Trophoblast cell (in vitro differentiated cells and primary cell): ENCODE data around the gene SET.

ENCODE experiments used
- DNase-seq, 2 donors: peaks; one replicate each; pipeline ENCODE4 v3.0.0-alpha.2; 2016
- H2AFZ ChIP-seq: 2 replicates; pipeline ENCODE4 v1.6.1; 2013; ENCODE audit warnings: low read length, moderate library complexity, mild to moderate bottlenecking; ENCODE audit not compliant: insufficient read depth, poor library complexity
- H2AK5ac ChIP-seq: 2 replicates; pipeline ENCODE4 v1.6.1; 2013; ENCODE audit warnings: mild to moderate bottlenecking, low read length
- H2BK120ac ChIP-seq: 2 replicates; pipeline ENCODE4 v1.6.1; 2013; ENCODE audit warnings: low read length, mild to moderate bottlenecking, moderate library complexity; ENCODE audit not compliant: insufficient read depth, poor library complexity
- H2BK12ac ChIP-seq: 2 replicates; pipeline ENCODE4 v1.6.1; 2013; ENCODE audit warnings: mild to moderate bottlenecking, low read length, moderate library complexity
- H2BK5ac ChIP-seq: 2 replicates; pipeline ENCODE4 v1.6.1; 2013; ENCODE audit warnings: low read length, low read depth, moderate library complexity, mild to moderate bottlenecking; ENCODE audit not compliant: poor library complexity
- H3K14ac ChIP-seq: 2 replicates; pipeline ENCODE4 v1.6.1; 2013; ENCODE audit warnings: mild to moderate bottlenecking, low read length
- H3K18ac ChIP-seq: 2 replicates; pipeline ENCODE4 v1.6.1; 2013; ENCODE audit warnings: mild to moderate bottlenecking, low read length
- H3K23ac ChIP-seq: 2 replicates; pipeline ENCODE4 v1.6.1; 2013; ENCODE audit warnings: low read length
- H3K27ac ChIP-seq: 2 replicates; pipeline ENCODE4 v1.5.1; 2013; ENCODE audit warnings: low read depth, mild to moderate bottlenecking, inconsistent platforms, low read length, moderate library complexity
- H3K27me3 ChIP-seq: 2 replicates; pipeline ENCODE4 v1.6.1; 2013; ENCODE audit warnings: inconsistent platforms, mild to moderate bottlenecking, low read length, moderate library complexity; ENCODE audit not compliant: insufficient read depth
- H3K36me3 ChIP-seq, 2 experiments: 1 replicate in 1 of 2; 2 replicates in 1 of 2; pipeline ENCODE4 v1.6.1; 2013; ENCODE audit warnings: low read length in 2 of 2, mild to moderate bottlenecking in 2 of 2, moderate library complexity in 1 of 2; ENCODE audit not compliant: insufficient read depth in 2 of 2, control insufficient read depth in 1 of 2
- H3K4ac ChIP-seq: 2 replicates; pipeline ENCODE4 v1.6.1; 2013; ENCODE audit warnings: low read depth, mild to moderate bottlenecking, low read length, moderate library complexity
- H3K4me1 ChIP-seq, 2 experiments: 1 replicate in 1 of 2; 2 replicates in 1 of 2; pipeline ENCODE4 v1.6.1; 2013; ENCODE audit warnings: low read length in 2 of 2, mild to moderate bottlenecking in 2 of 2, moderate library complexity in 1 of 2; ENCODE audit not compliant: insufficient read depth in 2 of 2, control insufficient read depth in 1 of 2
- H3K4me2 ChIP-seq: 2 replicates; pipeline ENCODE4 v1.6.1; 2013; ENCODE audit warnings: inconsistent platforms, mild to moderate bottlenecking, low read length, moderate library complexity
- H3K4me3 ChIP-seq: 2 replicates; pipeline ENCODE4 v1.5.1; 2013; ENCODE audit warnings: mild to moderate bottlenecking, low read depth, low read length, inconsistent platforms
- H3K79me1 ChIP-seq: one replicate; pipeline ENCODE4 v1.6.1; 2013; ENCODE audit warnings: low read length
- H3K79me2 ChIP-seq: 2 replicates; pipeline ENCODE4 v1.6.1; 2013; ENCODE audit warnings: low read length, mild to moderate bottlenecking; ENCODE audit not compliant: control insufficient read depth, insufficient read depth, poor library complexity
- H3K9ac ChIP-seq: 2 replicates; pipeline ENCODE4 v1.6.1; 2013; ENCODE audit warnings: mild to moderate bottlenecking, low read length
- H3K9me3 ChIP-seq: 2 replicates; pipeline ENCODE4 v1.6.1; 2013; ENCODE audit warnings: low read depth, mild to moderate bottlenecking, control low read depth, inconsistent platforms, low read length; ENCODE audit not compliant: insufficient read depth
- H4K12ac ChIP-seq: 2 replicates; pipeline ENCODE4 v1.6.1; 2013; ENCODE audit warnings: low read depth, mild to moderate bottlenecking, low read length, moderate library complexity
- H4K8ac ChIP-seq: 2 replicates; pipeline ENCODE4 v1.6.1; 2013; ENCODE audit warnings: low read depth, mild to moderate bottlenecking, low read length, moderate library complexity
- H4K91ac ChIP-seq: one replicate; pipeline ENCODE4 v1.6.1; 2013; ENCODE audit warnings: low read depth, mild to moderate bottlenecking, low read length, moderate library complexity
- WGBS: extraction: QIAGEN DNeasy Blood & Tissue Kit; methylation state at CpG from one replicate; pipeline ENCODE4 v1.1.7; 2013; ENCODE audit warnings: missing lambda C conversion rate; ENCODE audit not compliant: insufficient read length, insufficient coverage; ENCODE audit errors: extremely low coverage; 5-methylcytosine and 5-hydroxymethylcytosine counted together

SET gene

DNA sequence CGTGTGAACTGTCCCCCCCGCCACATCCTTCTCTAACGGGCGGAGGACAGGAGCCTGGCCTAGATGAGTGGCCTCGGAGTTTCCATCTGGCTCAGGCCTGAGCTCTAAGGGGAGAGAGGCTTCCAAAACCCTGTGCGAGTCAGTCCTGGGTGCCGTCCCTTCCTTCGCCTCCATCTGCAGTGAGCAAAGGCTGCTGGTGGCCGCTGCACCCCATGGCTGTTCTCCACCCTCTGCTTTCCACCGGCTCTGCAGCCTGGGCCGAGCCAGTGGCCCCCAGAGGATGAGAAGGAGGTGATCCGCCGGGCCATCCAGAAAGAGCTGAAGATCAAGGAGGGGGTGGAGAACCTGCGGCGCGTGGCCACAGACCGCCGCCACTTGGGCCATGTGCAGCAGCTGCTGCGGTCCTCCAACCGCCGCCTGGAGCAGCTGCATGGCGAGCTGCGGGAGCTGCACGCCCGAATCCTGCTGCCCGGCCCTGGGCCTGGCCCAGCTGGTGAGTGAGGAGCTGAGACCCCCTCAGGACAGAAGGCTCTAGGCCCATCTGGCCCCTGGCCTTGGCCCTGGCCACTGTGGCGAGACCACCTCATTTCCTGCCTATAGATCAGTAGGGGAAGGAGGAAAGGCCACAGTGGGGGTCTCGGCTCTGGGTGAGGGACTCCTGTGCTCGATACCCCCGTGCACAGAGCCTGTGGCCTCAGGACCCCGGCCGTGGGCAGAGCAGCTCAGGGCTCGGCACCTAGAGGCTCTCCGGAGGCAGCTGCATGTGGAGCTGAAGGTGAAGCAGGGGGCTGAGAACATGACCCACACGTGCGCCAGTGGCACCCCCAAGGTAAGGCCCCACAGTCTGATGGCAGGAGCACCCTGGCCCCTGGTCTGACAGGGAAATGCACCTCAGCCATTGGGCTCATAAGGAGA is 16.3 kb downstream of the SET start:
- peaks cover 9 to 11% of the 10 kb centered on the region in 2 experiments for H3K4me1 ChIP-seq
- H4K91ac ChIP-seq = no peak overlapping the region
- no peak overlapping the region for H3K27ac ChIP-seq
- no peak overlapping the region for H3K9ac ChIP-seq
- no peak overlapping the region for H3K23ac ChIP-seq
- H2AK5ac ChIP-seq = no peak overlapping the region
- H4K12ac ChIP-seq = no peak overlapping the region
- no peak overlapping the region for H3K4me2 ChIP-seq
- H2BK120ac ChIP-seq = no peak overlapping the region
- peaks cover 3% of the 10 kb centered on the region for H3K9me3 ChIP-seq
- no peak overlapping the region for H3K4me3 ChIP-seq
- no peak for DNase-seq
- H3K14ac ChIP-seq = no peak overlapping the region
- H2BK12ac ChIP-seq = no peak overlapping the region
- no peak overlapping the region for H2BK5ac ChIP-seq
- H3K4ac ChIP-seq = no peak overlapping the region
- H2AFZ ChIP-seq = no peak overlapping the region
- no peak overlapping the region for H4K8ac ChIP-seq
- H3K79me1 ChIP-seq = peaks cover 5% of the 10 kb centered on the region
- WGBS = no CpG with 5 or more reads among the region's 36 CpGs
- H3K36me3 ChIP-seq = peaks cover 16 to 18% of the 10 kb centered on the region in 2 experiments
- no peak overlapping the region for H3K18ac ChIP-seq
- H3K79me2 ChIP-seq = peaks cover 4% of the 10 kb centered on the region
- no peaks in the 10 kb centered on the region for H3K27me3 ChIP-seq

DNA sequence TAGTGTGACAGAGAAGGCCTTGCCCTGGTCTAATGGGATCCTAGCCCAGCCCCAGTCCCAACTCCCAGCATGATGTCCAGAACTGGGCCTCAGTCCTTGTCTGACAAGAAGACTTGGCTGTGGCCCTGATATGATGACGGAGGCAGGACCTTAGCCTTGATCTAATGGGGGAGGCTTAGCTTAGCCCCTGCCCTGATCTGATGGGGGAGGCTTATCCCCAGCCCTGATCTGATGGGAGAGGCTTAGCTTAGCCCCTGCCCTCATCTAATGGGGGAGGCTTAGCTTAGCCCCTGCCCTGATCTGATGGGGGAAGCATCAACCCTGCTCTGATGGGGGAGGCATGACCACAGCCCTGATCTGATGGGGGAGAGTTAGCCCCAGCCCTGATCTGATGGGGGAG is 17.0 kb downstream of the SET start:
- WGBS = no CpG with 5 or more reads among the region's 1 CpG

GRCh38 chr9:128706671-128707381 is 17.8 kb downstream of the SET start:
- Histone ChIP-seq H4K12ac (no peak overlapping the region), H3K79me2 (peaks cover 4% of the 10 kb centered on the region), H3K27me3 (no peaks in the 10 kb centered on the region), H2AFZ (no peak overlapping the region), H3K4ac (no peak overlapping the region), H2BK5ac (no peak overlapping the region), H3K23ac (no peak overlapping the region), H3K9ac (no peak overlapping the region), H3K4me2 (no peak overlapping the region), H4K91ac (no peak overlapping the region), H2BK12ac (no peak overlapping the region), H3K4me3 (no peak overlapping the region), H3K36me3 (peaks cover 16 to 18% of the 10 kb centered on the region in 2 experiments), H3K79me1 (peaks cover 5% of the 10 kb centered on the region), H3K9me3 (peaks cover 3% of the 10 kb centered on the region), H3K4me1 (peaks cover 4 to 6% of the 10 kb centered on the region in 2 experiments), H2AK5ac (no peak overlapping the region), H3K27ac (no peak overlapping the region), H4K8ac (no peak overlapping the region), H3K14ac (no peak overlapping the region), H3K18ac (no peak overlapping the region), H2BK120ac (no peak overlapping the region)
- WGBS = no CpG with 5 or more reads among the region's 23 CpGs
- no peak for DNase-seq

More for the DNA sequence above, 17.0 kb downstream of the SET start:
- H3K4me2 ChIP-seq = no peak overlapping the region
- H3K18ac ChIP-seq = no peak overlapping the region
- H3K23ac ChIP-seq = no peak overlapping the region
- H3K9ac ChIP-seq = no peak overlapping the region
- H3K4ac ChIP-seq = no peak overlapping the region
- no peak overlapping the region for H3K27ac ChIP-seq
- DNase-seq = no peak
- no peak overlapping the region for H4K12ac ChIP-seq
- H3K79me2 ChIP-seq = peaks cover 4% of the 10 kb centered on the region
- no peak overlapping the region for H4K91ac ChIP-seq
- H3K79me1 ChIP-seq = peaks cover 5% of the 10 kb centered on the region
- peaks cover 3% of the 10 kb centered on the region for H3K9me3 ChIP-seq
- no peak overlapping the region for H2AFZ ChIP-seq
- no peaks in the 10 kb centered on the region for H3K27me3 ChIP-seq
- no peak overlapping the region for H4K8ac ChIP-seq
- H3K4me3 ChIP-seq = no peak overlapping the region
- no peak overlapping the region for H2BK5ac ChIP-seq
- H3K14ac ChIP-seq = no peak overlapping the region
- H3K4me1 ChIP-seq = peaks cover 9 to 11% of the 10 kb centered on the region in 2 experiments
- peaks cover 16 to 18% of the 10 kb centered on the region in 2 experiments for H3K36me3 ChIP-seq
- H2BK12ac ChIP-seq = no peak overlapping the region
- no peak overlapping the region for H2AK5ac ChIP-seq
- H2BK120ac ChIP-seq = no peak overlapping the region

DNA sequence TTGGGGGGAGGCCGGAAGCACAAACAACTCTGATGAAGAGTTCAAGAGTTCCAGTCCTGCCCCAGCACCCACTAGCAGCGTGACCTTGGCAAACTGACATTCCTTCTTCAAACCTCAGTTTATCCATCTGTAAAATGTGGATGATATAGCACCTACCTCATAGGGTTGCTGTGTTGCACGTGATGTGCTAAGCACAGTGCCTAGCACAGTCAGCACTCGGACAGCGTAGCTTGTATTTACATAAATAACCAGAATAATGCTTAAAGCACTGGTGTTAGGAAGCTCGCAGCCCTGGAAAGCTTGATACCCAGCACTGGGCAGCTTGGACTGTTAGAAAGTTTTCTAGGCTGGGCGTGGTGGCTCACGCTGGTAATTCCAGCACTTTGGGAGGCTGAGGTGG is 18.4 kb downstream of the SET start:
- Histone ChIP-seq H3K9me3 (peaks cover 3% of the 10 kb centered on the region), H3K27me3 (no peaks in the 10 kb centered on the region), H3K18ac (no peak overlapping the region), H2AK5ac (no peak overlapping the region), H3K27ac (no peak overlapping the region), H3K4me3 (no peak overlapping the region), H3K9ac (no peak overlapping the region), H2BK12ac (no peak overlapping the region), H3K79me2 (peaks cover 3% of the 10 kb centered on the region), H3K23ac (no peak overlapping the region), H3K14ac (no peak overlapping the region), H3K4ac (no peak overlapping the region), H3K4me1 (peaks cover 4 to 6% of the 10 kb centered on the region in 2 experiments), H3K79me1 (peaks cover 3% of the 10 kb centered on the region), H2BK5ac (no peak overlapping the region), H3K36me3 (peaks cover 18 to 19% of the 10 kb centered on the region in 2 experiments), H2AFZ (no peak overlapping the region), H2BK120ac (no peak overlapping the region), H4K12ac (no peak overlapping the region), H4K91ac (no peak overlapping the region), H4K8ac (no peak overlapping the region), H3K4me2 (no peak overlapping the region)
- DNase-seq = no peak
- WGBS = no CpG with 5 or more reads among the region's 8 CpGs
